Measurements from ENCODE around the gene IFT27.

DNA sequence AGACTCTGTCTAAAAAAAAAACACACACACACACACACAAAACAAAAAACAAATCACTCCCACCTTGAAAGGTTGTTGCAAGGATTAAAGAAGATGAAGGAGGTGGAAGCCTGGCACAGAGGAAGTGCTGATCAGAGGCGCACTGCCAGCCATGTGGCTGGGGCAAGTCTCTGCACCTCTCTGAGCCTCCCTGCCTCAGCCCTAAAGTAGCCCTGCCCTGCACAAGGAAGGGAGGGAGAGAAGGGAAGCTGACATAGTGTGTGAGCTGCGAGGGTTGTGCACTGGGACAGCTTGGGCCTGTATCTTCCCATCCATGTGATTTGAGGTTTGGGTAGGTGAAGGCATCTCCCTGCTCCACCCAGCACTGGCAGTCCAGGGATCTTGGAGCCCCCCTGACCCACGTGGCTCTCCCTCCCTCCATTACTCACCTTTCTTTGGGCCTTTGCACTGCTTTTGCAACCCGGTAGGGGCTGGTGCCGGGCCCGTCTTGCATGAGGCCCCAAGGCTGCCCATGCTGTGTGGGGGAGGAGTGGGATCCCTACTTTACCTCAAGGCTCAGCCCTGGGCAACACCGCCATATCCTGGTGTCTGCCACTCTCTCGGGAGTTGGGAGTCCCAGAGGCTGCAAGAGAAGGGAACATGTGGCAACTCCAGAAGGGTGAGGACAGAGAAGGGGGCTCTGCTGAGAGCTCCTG is 30.5 kb downstream of the IFT27 start:
- TF ChIP-seq, protein P1, sequence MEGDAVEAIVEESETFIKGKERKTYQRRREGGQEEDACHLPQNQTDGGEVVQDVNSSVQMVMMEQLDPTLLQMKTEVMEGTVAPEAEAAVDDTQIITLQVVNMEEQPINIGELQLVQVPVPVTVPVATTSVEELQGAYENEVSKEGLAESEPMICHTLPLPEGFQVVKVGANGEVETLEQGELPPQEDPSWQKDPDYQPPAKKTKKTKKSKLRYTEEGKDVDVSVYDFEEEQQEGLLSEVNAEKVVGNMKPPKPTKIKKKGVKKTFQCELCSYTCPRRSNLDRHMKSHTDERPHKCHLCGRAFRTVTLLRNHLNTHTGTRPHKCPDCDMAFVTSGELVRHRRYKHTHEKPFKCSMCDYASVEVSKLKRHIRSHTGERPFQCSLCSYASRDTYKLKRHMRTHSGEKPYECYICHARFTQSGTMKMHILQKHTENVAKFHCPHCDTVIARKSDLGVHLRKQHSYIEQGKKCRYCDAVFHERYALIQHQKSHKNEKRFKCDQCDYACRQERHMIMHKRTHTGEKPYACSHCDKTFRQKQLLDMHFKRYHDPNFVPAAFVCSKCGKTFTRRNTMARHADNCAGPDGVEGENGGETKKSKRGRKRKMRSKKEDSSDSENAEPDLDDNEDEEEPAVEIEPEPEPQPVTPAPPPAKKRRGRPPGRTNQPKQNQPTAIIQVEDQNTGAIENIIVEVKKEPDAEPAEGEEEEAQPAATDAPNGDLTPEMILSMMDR (conservative IDR thresholded peaks at IDR 0.05), result no peak
- no peak for TF ChIP-seq ZFX (IDR thresholded peaks at IDR 0.05)

All from C4-2B (cell line).